ENCODE measurements around the gene ZNF619. TPM values are rescaled to one million over a fixed set of nuclear protein-coding genes. Genes with fewer than 3 reads are reported as not detected.

ZNF619 gene
- total RNA-seq, 1 experiment from 2014 or later, result 6.9 TPM

- POLR2A ChIA-PET (ENCODE audit: unreplicated experiment), result no interaction called here
Measured at GRCh38 chr3:40518848-40519247, 41.9 kb downstream of the ZNF619 start.

GRCh38 chr3:40521254-40521653, 44.3 kb downstream of the ZNF619 start:
- Histone ChIP-seq H3K27ac (no peak overlapping the region), H3K79me2 (ENCODE audit: low read depth) (peaks cover 13% of the 10 kb centered on the region), H3K4me1 (replicated peaks; ENCODE audit: insufficient read depth) (peaks cover 10% of the 10 kb centered on the region; the same call in 1 of the 2 replicates), H3K27me3 (ENCODE audit: insufficient read depth, low read depth) (no peaks in the 10 kb centered on the region), H3F3A (ENCODE audit: insufficient read depth, low read depth) (peaks cover 7% of the 10 kb centered on the region; the same call in 1 of the 2 replicates), H3K4me2 (no peak overlapping the region), H3K9me3 (ENCODE audit: insufficient read depth, low read depth) (no peaks in the 10 kb centered on the region), H2AFZ (no peak overlapping the region), H3K4me3 (no peak overlapping the region), H3K36me3 (ENCODE audit: low read depth) (no peaks in the 10 kb centered on the region), H3K9me2 (ENCODE audit: insufficient read depth) (no peaks in the 10 kb centered on the region), H4K20me1 (ENCODE audit: insufficient read depth) (no peaks in the 10 kb centered on the region)
- CTCF ChIA-PET, result no interaction called here
- no peak for DNase-seq
- intact Hi-C loops (cut with micrococcal nuclease; ENCODE audit: unreplicated experiment), result no loop called here
- TF ChIP-seq EZH2 (IDR thresholded peaks at IDR 0.05; ENCODE audit: low read depth) (no peak), CTCF (conservative IDR thresholded peaks at IDR 0.05) (no peak)
- POLR2A ChIA-PET (ENCODE audit: unreplicated experiment), result no interaction called here
- BruUV-seq (replicated peaks), result no TSS peak

More at GRCh38 chr3:40518848-40519247, 41.9 kb downstream of the ZNF619 start:
- Histone ChIP-seq H4K20me1 (ENCODE audit: insufficient read depth) (no peaks in the 10 kb centered on the region), H3K4me2 (no peak overlapping the region), H3K36me3 (ENCODE audit: low read depth) (no peaks in the 10 kb centered on the region), H2AFZ (no peak overlapping the region), H3K27ac (no peak overlapping the region), H3K27me3 (ENCODE audit: insufficient read depth, low read depth) (no peaks in the 10 kb centered on the region), H3K4me1 (replicated peaks; ENCODE audit: insufficient read depth) (no peaks in the 10 kb centered on the region), H3K9me3 (ENCODE audit: insufficient read depth, low read depth) (no peaks in the 10 kb centered on the region), H3K79me2 (ENCODE audit: low read depth) (no peaks in the 10 kb centered on the region), H3K4me3 (no peak overlapping the region), H3K9me2 (ENCODE audit: insufficient read depth) (no peaks in the 10 kb centered on the region), H3F3A (ENCODE audit: insufficient read depth, low read depth) (peaks cover under 1% of the 10 kb centered on the region; the same call in 1 of the 2 replicates)
- no peak for DNase-seq
- no peak for TF ChIP-seq EZH2 (IDR thresholded peaks at IDR 0.05; ENCODE audit: low read depth)
- no peak for TF ChIP-seq CTCF (conservative IDR thresholded peaks at IDR 0.05)
- intact Hi-C loops (cut with micrococcal nuclease; ENCODE audit: unreplicated experiment), result no loop called here
- CTCF ChIA-PET, result no interaction called here
- BruUV-seq (replicated peaks), result no TSS peak

GRCh38 chr3:40523781-40524180, 46.9 kb downstream of the ZNF619 start:
- no TSS peak for BruUV-seq (replicated peaks)
- CTCF ChIA-PET, result interaction anchor here (0.5 to 0.7 kb wide), 2 partner anchors 83 to 1592 kb away, joined by 3 read pairs; no protein-coding TSS in a partner anchor
- Histone ChIP-seq H4K20me1 (ENCODE audit: insufficient read depth) (no peaks in the 10 kb centered on the region), H3K4me2 (peak overlapping the region; percentile 92), H3K4me1 (replicated peaks; ENCODE audit: insufficient read depth) (peaks cover 10% of the 10 kb centered on the region; the same call in 1 of the 2 replicates), H3K9me3 (ENCODE audit: insufficient read depth, low read depth) (no peaks in the 10 kb centered on the region), H3K36me3 (ENCODE audit: low read depth) (peaks cover 14% of the 10 kb centered on the region), H2AFZ (no peak overlapping the region), H3K79me2 (ENCODE audit: low read depth) (peaks cover 20% of the 10 kb centered on the region), H3K27me3 (ENCODE audit: insufficient read depth, low read depth) (no peaks in the 10 kb centered on the region), H3K27ac (peak overlapping the region; percentile 79), H3K4me3 (peak overlapping the region; percentile 85), H3K9me2 (ENCODE audit: insufficient read depth) (no peaks in the 10 kb centered on the region), H3F3A (ENCODE audit: insufficient read depth, low read depth) (peaks cover 7% of the 10 kb centered on the region; the same call in 1 of the 2 replicates)
- intact Hi-C loops (cut with micrococcal nuclease; ENCODE audit: unreplicated experiment), result loop anchor here (1.0 kb wide), 3 partner anchors 17 to 70 kb away; partner anchors contain the start of genes ZNF619 and ZNF620
- DNase-seq, result no peak
- POLR2A ChIA-PET (ENCODE audit: unreplicated experiment), result interaction anchor here (0.6 kb wide), 1 partner anchor 31 kb away, joined by 6 read pairs; no protein-coding TSS in a partner anchor
- no peak for TF ChIP-seq CTCF (conservative IDR thresholded peaks at IDR 0.05)
- TF ChIP-seq EZH2 (IDR thresholded peaks at IDR 0.05; ENCODE audit: low read depth), result no peak
